Heart right ventricle (tissue), 16 donors: ENCODE measurements around the gene ABCC8. TPM values are rescaled to one million over a fixed set of nuclear protein-coding genes. Genes with fewer than 3 reads are reported as not detected.

ENCODE experiments used
- ATAC-seq, 8 donors: fragments of 200-7000 bp; cut with Tn5 transposase; one replicate each; pipeline ENCODE4 v1.9.1; 2020; ENCODE audit warnings: mild to moderate bottlenecking in 8 of 8, moderate library complexity in 8 of 8, moderate number of reproducible peaks in 1 of 8
- DNase-seq, 2 donors: peaks; one replicate each; pipeline ENCODE4 v3.0.0-alpha.2; 2020
- H3K27ac ChIP-seq, 10 donors: fragments of 200-600 bp; sonication (generic) in 2 of 10; one replicate each; pipeline versions ENCODE4 v1.5.0 to v1.8.0; 2020 to 2022; ENCODE audit warnings: mild to moderate bottlenecking in 3 of 10
- H3K27me3 ChIP-seq, 7 donors: fragments of 200-600 bp; one replicate each; pipeline ENCODE4 v1.8.0; 2021 to 2022; ENCODE audit warnings: mild to moderate bottlenecking in 2 of 7
- H3K36me3 ChIP-seq, 9 donors: fragments of 200-600 bp; sonication (generic) in 1 of 9; one replicate each; pipeline versions ENCODE4 v1.5.0 to v1.8.0; 2020 to 2022; ENCODE audit warnings: mild to moderate bottlenecking in 2 of 9
- H3K4me1 ChIP-seq, 9 donors: fragments of 200-600 bp; sonication (generic) in 1 of 9; one replicate each; pipeline versions ENCODE4 v1.5.0 to v1.8.0; 2020 to 2022; ENCODE audit warnings: mild to moderate bottlenecking in 4 of 9
- H3K4me3 ChIP-seq, 10 donors: fragments of 200-600 bp; sonication (generic) in 2 of 10; one replicate each; pipeline versions ENCODE4 v1.5.0 to v1.8.0; 2020 to 2022; ENCODE audit warnings: mild to moderate bottlenecking in 7 of 10, moderate library complexity in 2 of 10
- H3K9me3 ChIP-seq, 11 donors: fragments of 200-600 bp in 10 of 11; sonication (generic) in 2 of 11; one replicate each; pipeline versions ENCODE4 v1.5.0 to v1.8.0; 2013 to 2022; ENCODE audit warnings: mild to moderate bottlenecking in 2 of 11, control low read depth in 1 of 11, moderate library complexity in 1 of 11
- WGBS, 2 donors: extraction: QIAGEN DNeasy Blood & Tissue Kit; methylation state at CpG; one replicate each; pipeline ENCODE4 v1.1.7; 2013; ENCODE audit warnings: inconsistent platforms in 1 of 2; 5-methylcytosine and 5-hydroxymethylcytosine counted together
- intact Hi-C, 10 donors: fragments of 100-400 bp; cut with DNase I; formaldehyde crosslinking; loops; one replicate each; pipeline versions ENCODE4 v1.11.1 to v1.14.2; 2022
- polyA plus RNA-seq, 2 donors: library from polyadenylated mRNA; stranded (reverse); fragments of 200-250 nt; gene quantifications; one replicate each; pipeline ENCODE4 v1.2.3, GENCODE V29; 2013
- total RNA-seq, 10 donors: library from RNA; stranded (reverse); fragmentation: NEBNext Ultra II Directional in 3 of 10; extraction: Animal tissue kit (Norgen Biotek cat#: 25700) in 3 of 10; gene quantifications; one replicate each; pipeline versions ENCODE4 v1.2.1 to v1.2.4, GENCODE V29; 2021 to 2023
- TF ChIP-seq, protein P1 (sequence below), 9 donors: fragments of 200-600 bp; sonication (generic) in 2 of 9; IDR thresholded peaks; one replicate each; pipeline versions ENCODE4 v1.5.0 to v1.8.0; 2021 to 2022; ENCODE audit warnings: antibody characterized with exemption in 9 of 9, mild to moderate bottlenecking in 5 of 9, moderate library complexity in 1 of 9
- donor health status: Arrhythmogenic right ventricular cardiomyopathy.
- donor health status: ischemic (EF 13 %, LVEDD 7.1; RV severe dilation, severe dysfunction).
- donor health status: healthy with polysubstance abuse.
- donor health status: DM: no; HTN: yes; CAD: no.
- donor health status: DM: no; HTN: no; CAD: no.
- donor health status: ischemic (EF 25% LVEDD 6.9; RV normal size, moderate dysfunction).
- donor health status: ischemic (EF 25% LVEDD 5.7; RV mildly dilated, moderate dysfunction).
- donor health status: healthy.
- donor health status: DM: yes; HTN: yes; CAD: no.
- donor health status: Ischemic cardiomyopathy.
- donor health status: ischemic (EF 35%, LVEDD 5.7; RV mildly dilated, moderate dysfunction).
- donor health status: nonischemic (EF 11% LVEDD 7.7; RV severe dilation, severe dysfunction).
- donor health status: DM: yes; HTN: yes; CAD: no.
- donor health status: PGD.
- donor health status: ischemic (EF 29% LVEDD 5.4; RV normal size, mild dysfunction).
- donor health status: nonischemic (EF 23%, LVEDD 6.1; RV moderate dilation, normal function).

Gene ABCC8
- total and polyA plus RNA-seq, 12 donors, result 0.47 to 8.6 (median 4.9) TPM

GRCh38 chr11:17475666-17476316, 854 bp downstream of the ABCC8 start:
- WGBS, 2 donors, result 3 to 6% methylated on average over 29 to 31 of the region's 31 CpGs
- Histone ChIP-seq H3K4me3 (peak overlapping the region in 9 of 10 donors; percentile 31 to 57 (median 53)), H3K27me3 (peaks cover 0 to 75% (median 51%) of the 10 kb centered on the region in 7 donors), H3K9me3 (no peaks in the 10 kb centered on the region), H3K27ac (no peak overlapping the region), H3K4me1 (peaks cover 0 to 12% (median 0%) of the 10 kb centered on the region in 9 donors), H3K36me3 (no peaks in the 10 kb centered on the region)
- ATAC-seq (peak in 4 of 8 donors; percentile 15 to 50 (median 46)), DNase-seq (no peak)
- intact Hi-C loops, result no loop called here
- TF ChIP-seq, protein P1, sequence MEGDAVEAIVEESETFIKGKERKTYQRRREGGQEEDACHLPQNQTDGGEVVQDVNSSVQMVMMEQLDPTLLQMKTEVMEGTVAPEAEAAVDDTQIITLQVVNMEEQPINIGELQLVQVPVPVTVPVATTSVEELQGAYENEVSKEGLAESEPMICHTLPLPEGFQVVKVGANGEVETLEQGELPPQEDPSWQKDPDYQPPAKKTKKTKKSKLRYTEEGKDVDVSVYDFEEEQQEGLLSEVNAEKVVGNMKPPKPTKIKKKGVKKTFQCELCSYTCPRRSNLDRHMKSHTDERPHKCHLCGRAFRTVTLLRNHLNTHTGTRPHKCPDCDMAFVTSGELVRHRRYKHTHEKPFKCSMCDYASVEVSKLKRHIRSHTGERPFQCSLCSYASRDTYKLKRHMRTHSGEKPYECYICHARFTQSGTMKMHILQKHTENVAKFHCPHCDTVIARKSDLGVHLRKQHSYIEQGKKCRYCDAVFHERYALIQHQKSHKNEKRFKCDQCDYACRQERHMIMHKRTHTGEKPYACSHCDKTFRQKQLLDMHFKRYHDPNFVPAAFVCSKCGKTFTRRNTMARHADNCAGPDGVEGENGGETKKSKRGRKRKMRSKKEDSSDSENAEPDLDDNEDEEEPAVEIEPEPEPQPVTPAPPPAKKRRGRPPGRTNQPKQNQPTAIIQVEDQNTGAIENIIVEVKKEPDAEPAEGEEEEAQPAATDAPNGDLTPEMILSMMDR (IDR thresholded peaks at IDR 0.05), result no peak

DNA sequence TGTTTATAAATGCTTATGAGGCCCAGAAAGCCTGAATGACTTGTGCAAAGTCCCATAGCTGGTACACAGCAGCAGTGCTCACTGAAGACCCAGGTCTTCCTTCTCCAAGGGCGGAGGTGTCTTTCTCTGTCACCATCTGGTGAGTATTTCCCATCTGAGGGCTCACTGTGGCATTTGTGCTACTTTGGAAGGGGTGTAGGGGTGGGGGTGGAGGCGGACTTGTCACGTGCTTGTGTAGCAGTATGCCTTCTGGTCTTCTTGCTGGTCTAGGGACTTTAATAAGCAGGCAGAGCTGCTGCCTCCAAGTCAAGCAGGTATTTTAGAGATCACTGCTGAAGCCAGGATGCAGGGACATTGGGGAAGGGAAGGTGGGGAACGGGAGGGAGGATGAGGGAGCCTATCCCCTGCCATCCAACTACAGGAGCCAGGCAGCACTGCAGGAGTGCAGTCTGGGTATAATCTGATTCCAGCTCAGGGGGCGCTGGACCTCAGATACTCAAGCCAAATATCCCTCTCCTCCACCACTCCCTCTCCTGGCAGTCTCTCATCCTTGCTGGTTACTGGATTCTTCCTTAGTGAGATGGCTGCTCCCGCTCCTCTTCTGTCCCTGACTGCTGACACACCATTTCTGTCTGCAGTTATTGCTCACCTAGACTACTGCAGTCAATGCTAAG, 3.4 kb downstream of the ABCC8 start:
- TF ChIP-seq, protein P1 (IDR thresholded peaks at IDR 0.05), result no peak
- no peaks in the 10 kb centered on the region for H3K9me3 ChIP-seq
- intact Hi-C loops, result no loop called here
- no peak for DNase-seq
- 43 to 45% methylated on average over 6 of the region's 6 CpGs for WGBS, 2 donors
- no peaks in the 10 kb centered on the region for H3K36me3 ChIP-seq
- H3K4me3 ChIP-seq, result no peak overlapping the region
- no peak for ATAC-seq
- H3K27me3 ChIP-seq, result peaks cover 0 to 59% (median 45%) of the 10 kb centered on the region in 7 donors
- H3K27ac ChIP-seq, result no peak overlapping the region
- H3K4me1 ChIP-seq, result peaks cover 0 to 7% (median 0%) of the 10 kb centered on the region in 9 donors

DNA sequence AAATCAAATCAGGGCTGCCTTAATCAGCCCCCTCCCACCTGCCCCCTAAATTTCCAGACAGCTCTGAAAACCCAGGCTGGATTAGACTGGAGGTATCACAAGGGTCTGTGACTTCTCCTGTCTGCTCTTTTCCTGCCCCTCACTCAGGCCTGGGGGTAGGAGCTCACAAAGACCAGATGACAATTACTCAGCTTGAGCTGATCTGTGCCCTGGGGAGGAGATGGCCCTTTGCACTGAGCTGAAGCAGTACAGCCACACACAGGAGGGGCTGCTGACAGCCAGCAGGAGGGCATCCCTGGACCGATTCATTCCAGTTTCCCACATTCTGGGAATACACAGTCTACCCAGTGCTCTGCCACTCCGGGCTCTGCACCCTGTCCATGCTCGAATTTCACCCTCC, 4.2 kb downstream of the ABCC8 start:
- TF ChIP-seq, protein P1 (IDR thresholded peaks at IDR 0.05), result no peak
- 55 to 59% methylated on average over 3 of the region's 3 CpGs for WGBS, 2 donors
- no peak overlapping the region for H3K27ac ChIP-seq
- ATAC-seq, result no peak
- peaks cover 0 to 51% (median 41%) of the 10 kb centered on the region in 7 donors for H3K27me3 ChIP-seq
- intact Hi-C loops, result no loop called here
- DNase-seq, result no peak
- peaks cover 0 to 7% (median 0%) of the 10 kb centered on the region in 9 donors for H3K4me1 ChIP-seq
- H3K4me3 ChIP-seq, result no peak overlapping the region
- no peaks in the 10 kb centered on the region for H3K36me3 ChIP-seq
- H3K9me3 ChIP-seq, result no peaks in the 10 kb centered on the region

DNA sequence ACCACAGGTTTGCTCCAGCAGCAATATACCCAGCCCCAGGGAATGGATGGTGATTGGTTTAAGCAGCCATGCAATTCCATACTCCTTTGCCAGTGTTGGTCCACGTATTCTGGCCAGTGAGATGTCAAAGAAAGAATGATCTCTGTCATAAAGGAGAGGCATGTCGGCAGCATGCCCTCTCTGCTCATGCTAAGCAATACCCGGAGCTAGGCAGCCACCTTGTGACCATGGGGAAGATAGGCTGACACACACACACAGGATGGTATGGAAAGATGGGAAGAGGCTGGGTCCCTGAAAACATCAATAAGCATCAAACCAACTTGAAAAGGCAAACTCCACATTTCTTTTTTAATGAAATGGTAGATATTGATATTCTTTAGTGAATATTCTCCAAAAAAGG, 5.1 kb downstream of the ABCC8 start:
- 81 to 89% methylated on average over 3 of the region's 3 CpGs for WGBS, 2 donors
- Histone ChIP-seq H3K9me3 (no peaks in the 10 kb centered on the region), H3K27ac (no peak overlapping the region), H3K27me3 (peaks cover 0 to 42% (median 33%) of the 10 kb centered on the region in 7 donors), H3K4me3 (no peak overlapping the region), H3K4me1 (peaks cover 0 to 7% (median 0%) of the 10 kb centered on the region in 9 donors), H3K36me3 (no peaks in the 10 kb centered on the region)
- DNase-seq, result no peak
- intact Hi-C loops, result no loop called here
- TF ChIP-seq, protein P1 (IDR thresholded peaks at IDR 0.05), result no peak
- peak in 1 of 8 donors; percentile 34 for ATAC-seq
